Measurements from ENCODE around the gene SLC9A7. TPM values are rescaled to one million over a fixed set of nuclear protein-coding genes. Genes with fewer than 3 reads are reported as not detected.

SLC9A7 gene
- total and polyA plus RNA-seq, 2 donors (not counting 1 experiment from before 2014, with no cell fraction given) = 13.9 to 47.7 TPM

- DNase-seq (ENCODE audit: low read depth in 2 of 2) = no peak
- Histone ChIP-seq H3K9me3 (ENCODE audit: control insufficient read depth, insufficient read depth, low read depth, low read length) (no peaks in the 10 kb centered on the region), H4K20me1 (ENCODE audit: control insufficient read depth, extremely low read depth, insufficient read depth, low read length) (no peaks in the 10 kb centered on the region), H3K4me3 (replicated peaks in 1 of 4; ENCODE audit: control extremely low read depth in 1 of 4, insufficient read depth in 1 of 4, low read depth in 3 of 4, low read length in 4 of 4) (no peak overlapping the region), H3K79me2 (ENCODE audit: control insufficient read depth, insufficient read depth, low read length) (no peaks in the 10 kb centered on the region), H3K27me3 (ENCODE audit: control insufficient read depth, insufficient read depth, low read length) (no peaks in the 10 kb centered on the region), H3K4me2 (ENCODE audit: extremely low read depth, insufficient read depth, low read length) (no peak overlapping the region), H3K4me1 (ENCODE audit: control insufficient read depth, extremely low read depth, insufficient read depth, low read length) (no peaks in the 10 kb centered on the region), H3K36me3 (ENCODE audit: control insufficient read depth, insufficient read depth, low read length) (no peaks in the 10 kb centered on the region), H2AFZ (ENCODE audit: low read length) (no peak overlapping the region), H3K27ac (ENCODE audit: insufficient read depth, low read length) (no peak overlapping the region), H3K9ac (ENCODE audit: insufficient read depth, low read length) (no peak overlapping the region)
- no peak for TF ChIP-seq EZH2 (IDR thresholded peaks at IDR 0.05; ENCODE audit: low read length, missing control alignments)
- TF ChIP-seq CTCF (conservative IDR thresholded peaks at IDR 0.05 in 1 of 2, IDR thresholded peaks at IDR 0.05 in 1 of 2; ENCODE audit: low read depth in 1 of 2, low read length in 2 of 2) = no peak
Measured at GRCh38 chrX:46665232-46666152, 93.4 kb downstream of the SLC9A7 start.

GRCh38 chrX:46662188-46662958, 96.5 kb downstream of the SLC9A7 start:
- DNase-seq (ENCODE audit: low read depth in 2 of 2) = peak in 1 of 2 donors; percentile 20
- H3K36me3 ChIP-seq (ENCODE audit: control insufficient read depth, insufficient read depth, low read length) = no peaks in the 10 kb centered on the region
- no peaks in the 10 kb centered on the region for H3K27me3 ChIP-seq (ENCODE audit: control insufficient read depth, insufficient read depth, low read length)
- H4K20me1 ChIP-seq (ENCODE audit: control insufficient read depth, extremely low read depth, insufficient read depth, low read length) = no peaks in the 10 kb centered on the region
- no peak overlapping the region for H2AFZ ChIP-seq (ENCODE audit: low read length)
- H3K79me2 ChIP-seq (ENCODE audit: control insufficient read depth, insufficient read depth, low read length) = no peaks in the 10 kb centered on the region
- H3K9me3 ChIP-seq (ENCODE audit: control insufficient read depth, insufficient read depth, low read depth, low read length) = no peaks in the 10 kb centered on the region
- TF ChIP-seq EZH2 (IDR thresholded peaks at IDR 0.05; ENCODE audit: low read length, missing control alignments) = no peak
- no peak for TF ChIP-seq CTCF (conservative IDR thresholded peaks at IDR 0.05 in 1 of 2, IDR thresholded peaks at IDR 0.05 in 1 of 2; ENCODE audit: low read depth in 1 of 2, low read length in 2 of 2)
- H3K4me1 ChIP-seq (ENCODE audit: control insufficient read depth, extremely low read depth, insufficient read depth, low read length) = no peaks in the 10 kb centered on the region
- H3K9ac ChIP-seq (ENCODE audit: insufficient read depth, low read length) = no peak overlapping the region
- H3K4me3 ChIP-seq (replicated peaks in 1 of 4; ENCODE audit: control extremely low read depth in 1 of 4, insufficient read depth in 1 of 4, low read depth in 3 of 4, low read length in 4 of 4) = no peak overlapping the region
- H3K27ac ChIP-seq (ENCODE audit: insufficient read depth, low read length) = no peak overlapping the region
- H3K4me2 ChIP-seq (ENCODE audit: extremely low read depth, insufficient read depth, low read length) = no peak overlapping the region

GRCh38 chrX:46653482-46653881, 105.4 kb downstream of the SLC9A7 start:
- no peak overlapping the region for H3K27ac ChIP-seq (ENCODE audit: insufficient read depth, low read length)

More at GRCh38 chrX:46653482-46653881, 105.4 kb downstream of the SLC9A7 start:
- H2AFZ ChIP-seq (ENCODE audit: low read length) = no peak overlapping the region
- H3K36me3 ChIP-seq (ENCODE audit: control insufficient read depth, insufficient read depth, low read length) = no peaks in the 10 kb centered on the region
- H3K4me1 ChIP-seq (ENCODE audit: control insufficient read depth, extremely low read depth, insufficient read depth, low read length) = no peaks in the 10 kb centered on the region
- no peaks in the 10 kb centered on the region for H3K79me2 ChIP-seq (ENCODE audit: control insufficient read depth, insufficient read depth, low read length)
- no peaks in the 10 kb centered on the region for H4K20me1 ChIP-seq (ENCODE audit: control insufficient read depth, extremely low read depth, insufficient read depth, low read length)
- no peak overlapping the region for H3K4me2 ChIP-seq (ENCODE audit: extremely low read depth, insufficient read depth, low read length)
- H3K4me3 ChIP-seq (replicated peaks in 1 of 4; ENCODE audit: control extremely low read depth in 1 of 4, insufficient read depth in 1 of 4, low read depth in 3 of 4, low read length in 4 of 4) = no peak overlapping the region
- DNase-seq (ENCODE audit: low read depth in 2 of 2) = peak in 1 of 2 donors; percentile 21
- peak in 1 of 2 donors; percentile 51 for TF ChIP-seq CTCF (conservative IDR thresholded peaks at IDR 0.05 in 1 of 2, IDR thresholded peaks at IDR 0.05 in 1 of 2; ENCODE audit: low read depth in 1 of 2, low read length in 2 of 2)
- no peak for TF ChIP-seq EZH2 (IDR thresholded peaks at IDR 0.05; ENCODE audit: low read length, missing control alignments)
- no peaks in the 10 kb centered on the region for H3K9me3 ChIP-seq (ENCODE audit: control insufficient read depth, insufficient read depth, low read depth, low read length)
- H3K9ac ChIP-seq (ENCODE audit: insufficient read depth, low read length) = no peak overlapping the region
- H3K27me3 ChIP-seq (ENCODE audit: control insufficient read depth, insufficient read depth, low read length) = no peaks in the 10 kb centered on the region
